Aorta (tissue), 5 donors: Measurements from ENCODE around the gene VBP1. TPM values are rescaled to one million over a fixed set of nuclear protein-coding genes. Genes with fewer than 3 reads are reported as not detected.
A peak's percentile ranks its signal among the peaks of the same experiment; 100 is the strongest.
"Not testable (repeated sequence)": the region's sequence is repeated elsewhere in the genome, so short reads cannot be mapped to it uniquely, and the experiment has no call there.

Source experiments
- ATAC-seq: fragments of 200-7000 bp; cut with Tn5 transposase; one replicate; pipeline ENCODE4 v1.9.1; 2022; ENCODE audit warnings: moderate library complexity; ENCODE audit not compliant: low FRiP score
- DNase-seq, 2 donors: peaks; one replicate each; pipeline ENCODE4 v3.0.0-alpha.2; 2020
- H3K27ac ChIP-seq, 2 donors: one replicate each; pipeline ENCODE4 v1.5.1; 2013; ENCODE audit warnings: low read length in 2 of 2, mild to moderate bottlenecking in 2 of 2, moderate library complexity in 2 of 2, control low read depth in 1 of 2, inconsistent platforms in 1 of 2, low read depth in 1 of 2
- H3K27me3 ChIP-seq, 2 donors: one replicate each; pipeline ENCODE4 v1.6.1; 2013; ENCODE audit warnings: control low read depth in 1 of 2, low read length in 1 of 2, mild to moderate bottlenecking in 1 of 2, moderate library complexity in 1 of 2; ENCODE audit not compliant: insufficient read depth in 2 of 2, control insufficient read depth in 1 of 2
- H3K36me3 ChIP-seq, 2 donors: one replicate each; pipeline ENCODE4 v1.6.1; 2013; ENCODE audit warnings: control low read depth in 1 of 2, low read length in 1 of 2, mild to moderate bottlenecking in 1 of 2; ENCODE audit not compliant: insufficient read depth in 2 of 2, control insufficient read depth in 1 of 2
- H3K4me1 ChIP-seq, 2 donors: one replicate each; pipeline ENCODE4 v1.6.1; 2013; ENCODE audit warnings: low read length in 2 of 2, control low read depth in 1 of 2, mild to moderate bottlenecking in 1 of 2, moderate library complexity in 1 of 2; ENCODE audit not compliant: insufficient read depth in 2 of 2, control insufficient read depth in 1 of 2
- H3K4me3 ChIP-seq, 2 donors: one replicate each; pipeline ENCODE4 v1.5.1; 2013; ENCODE audit warnings: low read length in 2 of 2, control low read depth in 1 of 2, mild to moderate bottlenecking in 1 of 2
- H3K9me3 ChIP-seq: one replicate; pipeline ENCODE4 v1.6.1; 2013; ENCODE audit warnings: mild to moderate bottlenecking, low read length; ENCODE audit not compliant: control insufficient read depth
- WGBS, 2 donors: extraction: QIAGEN DNeasy Blood & Tissue Kit; methylation state at CpG; one replicate each; pipeline ENCODE4 v1.1.7; 2013; 5-methylcytosine and 5-hydroxymethylcytosine counted together
- intact Hi-C, 2 donors: fragments of 100-400 bp; cut with DNase I; formaldehyde crosslinking; loops; one replicate each; pipeline versions ENCODE4 v1.14.2 to v1.15.0; 2022
- polyA plus RNA-seq, 2 donors: library from polyadenylated mRNA; stranded (reverse); fragments of 200-250 nt; gene quantifications; one replicate each; pipeline ENCODE4 v1.2.3, GENCODE V29; 2013
- total RNA-seq, 2 donors: library from RNA; stranded (reverse); fragmentation: NEBNext Ultra II Directional; extraction: Animal tissue kit (Norgen Biotek cat#: 25700); gene quantifications; one replicate each; pipeline ENCODE4 v1.2.1, GENCODE V29; 2021
- donor health status: healthy with polysubstance abuse.
- donor health status: Bipolar disorder and iron deficiency.
- donor health status: DM: no; HTN: no; CAD: no.
- donor health status: DM: no; HTN: no; CAD: no.
- donor health status: DM: yes; HTN: yes; CAD: no.

VBP1 gene
- total and polyA plus RNA-seq, 4 donors = 24.6 to 40.3 (median 32.0) TPM

- Histone ChIP-seq H3K9me3 (no peaks in the 10 kb centered on the region), H3K36me3 (no peaks in the 10 kb centered on the region), H3K4me3 (no peak overlapping the region), H3K27ac (no peak overlapping the region), H3K27me3 (no peaks in the 10 kb centered on the region), H3K4me1 (no peaks in the 10 kb centered on the region)
- DNase-seq = no peak
- intact Hi-C loops = no loop called here
- WGBS, 2 donors = 63 to 79% methylated on average over 4 of the region's 4 CpGs
- ATAC-seq = no peak
Measured at GRCh38 chrX:155247497-155247896, 31.2 kb downstream of the VBP1 start.

DNA sequence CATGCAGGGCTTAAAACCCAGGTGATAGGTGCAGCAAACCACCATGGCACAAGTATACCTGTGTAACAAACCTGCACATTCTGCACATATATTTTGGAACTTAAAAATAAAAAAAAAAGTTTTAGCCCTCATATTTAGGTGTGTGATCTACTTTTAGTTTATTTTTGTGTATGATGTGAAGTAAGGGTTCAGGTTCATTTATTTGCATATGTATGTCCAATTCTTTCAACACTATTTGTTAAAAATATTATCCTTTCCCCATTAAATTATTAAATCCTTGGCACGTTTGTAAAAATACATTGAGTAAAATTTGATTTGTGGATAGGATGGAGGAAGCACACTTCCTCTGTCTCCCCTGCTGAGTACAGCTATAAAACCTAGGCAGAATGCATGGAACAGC, 35.1 kb downstream of the VBP1 start:
- no peaks in the 10 kb centered on the region for H3K4me1 ChIP-seq
- intact Hi-C loops = no loop called here
- H3K36me3 ChIP-seq = no peaks in the 10 kb centered on the region
- no peak for DNase-seq
- no peak overlapping the region for H3K4me3 ChIP-seq
- H3K27me3 ChIP-seq = no peaks in the 10 kb centered on the region
- H3K9me3 ChIP-seq = no peaks in the 10 kb centered on the region
- no peak for ATAC-seq
- WGBS, 2 donors = 41 to 53% methylated on average over 1 of the region's 1 CpG
- no peak overlapping the region for H3K27ac ChIP-seq

- intact Hi-C loops = no loop called here
- Histone ChIP-seq H3K9me3 (no peaks in the 10 kb centered on the region), H3K36me3 (no peaks in the 10 kb centered on the region), H3K4me1 (no peaks in the 10 kb centered on the region), H3K27ac (no peak overlapping the region), H3K4me3 (no peak overlapping the region), H3K27me3 (no peaks in the 10 kb centered on the region)
- DNase-seq = no peak
- 57 to 83% methylated on average over 3 of the region's 3 CpGs for WGBS, 2 donors
- no peak for ATAC-seq
Measured at GRCh38 chrX:155259752-155260151, 43.5 kb downstream of the VBP1 start.

DNA sequence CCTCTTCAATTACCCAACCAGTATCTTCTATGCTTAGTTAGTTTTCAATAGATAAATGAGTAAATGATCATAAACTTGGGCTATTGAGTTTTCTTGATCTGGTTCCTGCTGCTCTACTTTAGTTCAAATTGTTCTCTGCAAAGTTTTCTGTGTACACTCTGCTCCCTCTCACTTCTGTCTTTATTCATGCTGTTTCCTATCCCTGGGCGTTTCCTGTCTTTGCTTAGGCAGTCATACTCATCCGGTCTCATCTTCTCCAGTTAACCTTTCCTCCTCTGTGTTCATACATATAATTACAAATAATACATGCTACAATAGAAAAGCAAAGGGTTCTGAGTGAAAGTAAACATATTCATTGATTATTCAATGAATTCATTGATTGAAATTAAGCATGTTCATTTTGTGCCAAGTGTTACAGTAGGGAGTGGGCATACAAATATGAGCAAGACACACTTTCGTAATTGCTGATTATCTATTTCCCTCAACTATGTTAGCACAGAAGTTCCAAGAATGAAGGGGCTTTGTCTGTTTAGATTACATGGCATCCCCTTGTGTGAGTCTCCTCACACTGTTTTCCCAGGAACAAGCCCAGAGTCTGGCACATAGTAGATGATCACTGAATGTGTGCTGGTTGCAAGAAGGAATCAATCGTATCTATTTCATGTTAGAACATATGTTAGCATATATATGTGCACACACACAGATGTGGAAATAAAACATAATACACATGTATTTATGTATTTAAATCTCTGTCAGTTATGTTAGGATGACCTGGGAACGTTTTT, 46.9 kb downstream of the VBP1 start:
- intact Hi-C loops = no loop called here
- Histone ChIP-seq H3K9me3 (no peaks in the 10 kb centered on the region), H3K27me3 (no peaks in the 10 kb centered on the region), H3K36me3 (no peaks in the 10 kb centered on the region), H3K27ac (no peak overlapping the region), H3K4me1 (no peaks in the 10 kb centered on the region), H3K4me3 (no peak overlapping the region)
- DNase-seq (no peak), ATAC-seq (no peak)
- WGBS, 2 donors = 40 to 50% methylated on average over 5 of the region's 5 CpGs

- Histone ChIP-seq H3K4me1 (no peaks in the 10 kb centered on the region), H3K27ac (no peak within 1 kb of the TSS), H3K9me3 (no peaks in the 10 kb centered on the region), H3K27me3 (no peaks in the 10 kb centered on the region), H3K36me3 (no peaks in the 10 kb centered on the region), H3K4me3 (peak within 1 kb of the TSS; percentile 0 to 14)
- WGBS, 2 donors = 1 to 23% methylated on average over 58 of the region's 58 CpGs
- ATAC-seq (peak; percentile 63), DNase-seq (peak; percentile 63 to 83)
- intact Hi-C loops = no loop called here
Measured at GRCh38 chrX:155263854-155264628, 47.8 kb downstream of the VBP1 start, which contains the start of gene RAB39B. RAB39B (minus strand) TSS chrX:155264491; CDS start chrX:155264288, 203 bp downstream.

- ATAC-seq (no peak), DNase-seq (no peak)
- intact Hi-C loops = no loop called here
- no peaks in the 10 kb centered on the region for H3K36me3 ChIP-seq
- H3K27ac ChIP-seq = no peak overlapping the region
- no peaks in the 10 kb centered on the region for H3K4me1 ChIP-seq
- H3K9me3 ChIP-seq = no peaks in the 10 kb centered on the region
- H3K27me3 ChIP-seq = no peaks in the 10 kb centered on the region
- H3K4me3 ChIP-seq = no peak overlapping the region
- 76 to 79% methylated on average over 1 of the region's 1 CpG for WGBS, 2 donors
Measured at GRCh38 chrX:155266439-155266838, 50.2 kb downstream of the VBP1 start.

DNA sequence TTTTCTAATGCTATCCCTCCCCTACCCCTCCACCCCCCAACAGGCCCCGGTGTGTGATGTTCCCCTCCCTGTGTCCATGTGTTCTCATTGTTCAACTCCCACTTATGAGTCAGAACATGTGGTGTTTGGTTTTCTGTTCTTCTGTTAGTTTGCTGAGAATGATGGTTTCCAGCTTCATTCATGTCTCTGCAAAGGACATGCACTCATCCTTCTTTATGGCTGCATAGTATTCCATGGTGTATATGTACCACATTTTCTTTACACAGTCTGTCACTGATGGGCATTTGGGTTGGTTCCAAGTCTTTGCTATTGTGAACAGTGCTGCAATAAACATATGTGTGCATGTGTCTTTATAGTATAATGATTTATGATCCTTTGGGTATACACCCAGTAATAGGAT, 51.7 kb downstream of the VBP1 start:
- intact Hi-C loops, H3K9me3 ChIP-seq, DNase-seq, ATAC-seq, H3K27ac ChIP-seq, H3K36me3 ChIP-seq, H3K4me1 ChIP-seq, H3K27me3 ChIP-seq, H3K4me3 ChIP-seq: not testable (repeated sequence)
- WGBS, 2 donors = 85 to 100% methylated on average over 1 of the region's 1 CpG

DNA sequence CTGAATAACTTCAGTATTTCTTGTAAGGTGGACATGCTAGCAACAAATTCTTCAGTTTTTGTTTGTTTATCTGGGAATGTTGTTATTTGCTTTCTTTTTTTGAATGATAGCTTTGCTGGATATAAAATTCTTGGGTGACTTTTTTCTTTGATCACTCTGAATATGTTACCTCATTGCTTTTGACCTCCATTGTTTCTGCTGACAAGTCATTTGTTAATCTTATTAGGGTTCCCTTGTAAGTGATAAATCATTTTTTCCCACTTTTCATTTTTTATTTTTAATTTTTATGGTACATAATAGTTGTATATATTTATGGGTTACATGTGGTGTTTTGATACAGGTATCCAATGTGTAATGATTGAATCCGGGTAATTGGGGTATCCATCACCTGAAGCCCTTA, 54.7 kb downstream of the VBP1 start:
- ATAC-seq = no peak
- intact Hi-C loops = no loop called here

GRCh38 chrX:155279873-155280272, 63.6 kb downstream of the VBP1 start:
- no peak overlapping the region for H3K27ac ChIP-seq
- intact Hi-C loops = no loop called here
- DNase-seq = no peak

More for the DNA sequence above, 54.7 kb downstream of the VBP1 start:
- H3K9me3 ChIP-seq = no peaks in the 10 kb centered on the region
- H3K27ac ChIP-seq = no peak overlapping the region
- H3K4me1 ChIP-seq = no peaks in the 10 kb centered on the region
- DNase-seq = no peak
- WGBS, 2 donors = 82 to 92% methylated on average over 1 of the region's 1 CpG
- H3K4me3 ChIP-seq = no peak overlapping the region
- H3K27me3 ChIP-seq = no peaks in the 10 kb centered on the region
- H3K36me3 ChIP-seq = no peaks in the 10 kb centered on the region

More at GRCh38 chrX:155279873-155280272, 63.6 kb downstream of the VBP1 start:
- 90 to 92% methylated on average over 1 of the region's 1 CpG for WGBS, 2 donors
- ATAC-seq = no peak
- Histone ChIP-seq H3K9me3 (no peaks in the 10 kb centered on the region), H3K27me3 (no peaks in the 10 kb centered on the region), H3K4me1 (no peaks in the 10 kb centered on the region), H3K36me3 (no peaks in the 10 kb centered on the region), H3K4me3 (no peak overlapping the region)
